HL-60/S4 (cell line): ENCODE data around the gene ABLIM2.

ENCODE experiments used
- in situ Hi-C: fragments of 300-500 bp; cut with MboI; formaldehyde crosslinking; loops from 2 replicates; pipeline ENCODE4 v1.14.3; 2022; ENCODE audit warnings: low sequenced_read_pairs

ABLIM2 gene

DNA sequence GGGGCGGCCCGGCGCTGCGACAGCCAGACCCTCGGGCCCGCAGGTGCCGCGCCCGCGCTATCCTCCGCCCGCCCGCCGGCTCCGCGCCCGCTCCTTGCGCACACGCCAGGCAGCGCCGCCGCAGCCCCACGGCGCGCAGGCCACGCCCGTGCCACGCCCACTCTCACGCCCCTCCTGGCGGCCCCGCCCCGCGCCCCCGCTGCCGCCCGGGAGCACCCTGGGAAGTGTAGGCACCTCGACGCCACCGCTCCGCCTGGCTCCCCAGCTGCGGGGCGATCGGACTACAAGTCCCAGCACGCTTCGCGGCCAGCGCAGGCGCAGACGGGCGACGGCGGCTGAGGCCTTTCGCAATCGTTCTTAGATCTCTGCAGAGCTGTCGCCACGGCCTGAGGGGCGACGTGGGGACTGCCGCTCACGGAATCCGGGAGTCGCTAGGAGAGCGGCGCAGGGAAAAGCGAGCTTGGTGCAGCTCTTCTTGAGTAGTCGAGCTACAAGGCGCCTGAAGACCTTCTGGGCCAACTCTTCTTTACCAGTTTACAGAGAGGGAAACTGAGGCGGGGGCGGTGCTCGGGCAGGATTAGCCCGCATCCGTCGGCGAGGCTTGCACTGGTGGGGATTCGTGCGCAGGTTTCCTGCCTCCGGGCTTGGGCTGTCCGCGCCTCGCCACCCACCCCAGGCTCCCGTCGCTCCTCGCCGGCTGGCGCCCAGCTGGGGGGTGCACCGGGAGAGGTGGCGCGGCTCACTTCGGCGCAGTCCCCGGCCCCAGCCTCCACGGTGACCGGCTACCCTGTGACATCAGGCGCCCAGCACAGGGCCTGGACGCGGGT is at the start of gene ABLIM2:
Gene ABLIM2, minus strand, starts transcription at position 104 of the 827 bp plus-strand sequence. CDS start 124 bp downstream, outside the sequence.
- in situ Hi-C loops, result no loop called here

DNA sequence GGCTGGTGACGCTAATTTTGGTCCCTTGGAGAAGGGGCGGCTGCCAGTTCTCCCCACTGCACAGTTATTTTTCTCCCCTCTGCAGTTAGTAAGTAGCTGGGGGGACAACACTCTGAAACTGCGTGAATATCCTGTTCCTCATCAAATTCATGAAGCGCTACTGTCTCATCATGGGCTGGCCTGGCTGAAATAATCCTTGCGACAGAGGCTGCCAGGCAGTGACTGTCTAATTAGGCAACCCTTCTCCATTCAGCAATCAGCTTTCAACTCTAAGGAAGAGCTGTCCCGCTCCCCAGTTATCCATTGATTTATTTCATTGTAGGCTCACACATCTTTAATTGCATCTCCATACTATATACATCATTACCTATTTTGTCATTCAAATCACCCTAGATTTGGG is 48.7 kb upstream of the ABLIM2 start:
- in situ Hi-C loops, result no loop called here

DNA sequence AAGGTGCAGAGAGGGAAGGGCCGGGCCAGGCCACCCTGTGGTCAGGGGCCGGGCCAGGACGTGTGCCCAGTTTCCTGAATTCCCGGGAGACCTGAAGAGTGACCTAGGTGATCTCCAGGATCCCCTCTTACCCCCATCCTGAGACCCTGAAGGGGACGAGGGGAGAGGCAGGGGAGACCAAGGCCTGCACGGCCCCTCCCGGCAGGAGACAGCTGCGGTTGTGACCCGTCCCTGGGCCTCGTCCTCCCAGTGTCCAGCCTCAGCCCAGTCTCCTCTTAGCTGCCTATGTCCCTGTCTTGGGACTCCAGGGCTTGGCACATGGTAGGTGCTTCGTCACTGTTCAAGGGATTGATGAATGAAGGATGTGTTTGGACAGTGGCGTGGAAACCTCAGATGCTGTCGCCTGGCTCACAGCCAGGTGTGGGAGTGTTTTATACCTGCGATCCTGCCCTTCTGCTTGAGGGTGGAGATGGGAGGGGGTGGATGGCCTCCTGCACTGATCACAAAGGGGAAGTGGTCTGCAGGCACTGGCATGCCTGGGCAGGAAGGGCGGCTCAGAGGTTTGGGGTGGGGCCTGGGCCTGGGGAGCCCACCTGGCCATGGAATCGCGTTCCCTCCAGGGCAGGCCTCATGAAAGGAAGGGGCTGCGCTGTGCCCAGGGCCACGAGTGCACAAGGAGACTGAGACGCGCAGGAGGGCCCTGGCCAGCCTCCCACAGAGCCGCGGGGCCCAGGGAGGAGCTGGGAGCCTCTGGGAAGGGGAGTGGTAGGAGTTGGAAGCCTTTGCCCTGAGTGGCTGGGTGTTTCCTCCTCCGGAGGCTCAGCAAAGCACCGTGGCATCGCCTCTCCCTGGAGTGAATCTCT is 47.4 kb upstream of the ABLIM2 start:
- in situ Hi-C loops, result no loop called here

DNA sequence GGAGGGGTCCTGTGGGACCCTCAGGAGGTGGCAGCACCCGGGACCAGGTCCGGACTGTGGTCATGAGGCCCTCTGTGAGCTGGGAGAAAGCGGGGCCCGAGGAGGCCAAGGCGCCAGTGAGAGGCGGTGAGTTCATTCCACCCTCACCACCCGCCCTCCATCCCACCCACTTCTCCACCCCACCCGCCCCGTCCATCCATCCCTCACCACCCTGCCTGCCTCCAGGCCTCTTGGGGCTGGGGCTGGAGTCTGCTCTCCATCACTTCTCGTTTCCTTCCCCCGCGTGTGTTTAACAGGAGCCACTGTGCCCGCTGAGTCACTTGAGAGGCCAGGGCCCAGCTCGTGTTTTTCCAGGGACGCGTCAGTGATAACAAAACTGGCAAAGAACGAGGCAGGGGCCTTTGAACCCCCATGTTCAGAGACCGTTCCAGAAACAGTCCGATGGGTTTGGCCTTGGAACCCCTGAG is 46.7 kb upstream of the ABLIM2 start:
- in situ Hi-C loops, result no loop called here

DNA sequence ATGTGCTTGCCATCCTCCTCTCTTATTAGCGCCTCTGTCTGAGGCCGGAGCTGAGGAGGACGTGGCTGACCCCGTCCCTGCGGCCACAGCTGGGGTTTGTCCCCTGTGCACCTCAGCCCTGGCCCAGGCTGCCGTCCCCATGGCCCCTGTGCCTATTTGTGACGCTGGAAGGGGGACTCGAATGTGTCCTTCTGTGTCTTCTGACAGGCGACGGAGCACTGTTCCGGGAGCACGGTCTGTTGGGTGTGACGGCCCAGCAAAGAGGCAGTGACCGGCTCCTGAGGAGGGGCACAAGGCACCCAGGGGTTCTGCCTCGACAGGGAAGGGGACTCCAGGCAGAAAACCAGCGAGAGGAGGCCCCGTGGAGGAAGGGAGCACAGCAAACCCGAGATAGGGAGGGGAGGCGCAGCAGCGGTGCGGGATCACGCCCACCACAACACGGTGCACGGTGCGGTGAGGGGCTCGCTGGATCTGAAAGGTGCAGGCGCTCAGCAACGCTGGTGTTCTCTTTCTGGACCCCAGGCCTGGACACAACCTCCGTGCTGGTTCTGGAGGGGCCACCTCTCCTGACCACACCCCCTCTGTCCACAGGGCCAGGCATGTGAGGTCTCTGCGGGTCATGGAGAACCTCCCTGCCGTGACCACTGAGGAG is 46.1 kb upstream of the ABLIM2 start:
- in situ Hi-C loops, result no loop called here

DNA sequence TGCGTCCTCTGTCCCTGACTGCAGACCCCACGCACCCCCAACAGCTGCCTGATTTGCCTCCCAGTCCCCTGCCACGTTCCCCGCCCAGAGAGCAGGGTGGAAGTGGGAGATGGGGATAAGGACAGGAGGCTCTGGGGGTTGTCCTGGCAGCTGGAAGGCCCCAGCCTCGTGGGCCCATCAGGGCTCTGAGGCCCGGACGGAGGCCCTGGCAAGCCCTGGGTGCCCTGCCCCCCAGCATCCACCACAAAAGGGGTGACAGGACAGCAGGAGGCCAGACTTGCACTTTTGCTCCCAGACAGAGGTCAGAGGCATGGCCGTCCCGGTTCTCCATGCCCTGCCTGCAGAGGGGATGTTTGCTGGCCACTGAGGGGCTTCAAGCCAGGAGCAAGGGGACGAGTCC is 45.2 kb upstream of the ABLIM2 start:
- in situ Hi-C loops, result no loop called here

DNA sequence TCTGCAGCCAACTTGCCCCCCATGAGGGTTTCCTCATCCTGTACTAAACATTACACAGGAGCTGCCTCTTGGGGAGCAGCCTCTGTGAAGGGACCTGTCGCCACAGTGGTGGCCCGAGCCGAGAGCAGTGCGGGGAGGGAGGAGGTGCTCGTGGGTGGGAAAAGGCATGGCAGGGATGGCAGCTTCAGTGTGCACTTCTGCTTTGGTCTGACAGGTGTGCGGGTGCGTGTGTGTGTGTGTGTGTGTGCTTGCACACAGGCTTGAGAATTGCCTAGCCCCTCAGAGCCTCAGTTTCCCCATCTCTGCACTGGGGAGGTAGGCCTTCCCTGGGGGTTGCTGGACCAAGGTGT is 44.4 kb upstream of the ABLIM2 start:
- in situ Hi-C loops, result no loop called here

DNA sequence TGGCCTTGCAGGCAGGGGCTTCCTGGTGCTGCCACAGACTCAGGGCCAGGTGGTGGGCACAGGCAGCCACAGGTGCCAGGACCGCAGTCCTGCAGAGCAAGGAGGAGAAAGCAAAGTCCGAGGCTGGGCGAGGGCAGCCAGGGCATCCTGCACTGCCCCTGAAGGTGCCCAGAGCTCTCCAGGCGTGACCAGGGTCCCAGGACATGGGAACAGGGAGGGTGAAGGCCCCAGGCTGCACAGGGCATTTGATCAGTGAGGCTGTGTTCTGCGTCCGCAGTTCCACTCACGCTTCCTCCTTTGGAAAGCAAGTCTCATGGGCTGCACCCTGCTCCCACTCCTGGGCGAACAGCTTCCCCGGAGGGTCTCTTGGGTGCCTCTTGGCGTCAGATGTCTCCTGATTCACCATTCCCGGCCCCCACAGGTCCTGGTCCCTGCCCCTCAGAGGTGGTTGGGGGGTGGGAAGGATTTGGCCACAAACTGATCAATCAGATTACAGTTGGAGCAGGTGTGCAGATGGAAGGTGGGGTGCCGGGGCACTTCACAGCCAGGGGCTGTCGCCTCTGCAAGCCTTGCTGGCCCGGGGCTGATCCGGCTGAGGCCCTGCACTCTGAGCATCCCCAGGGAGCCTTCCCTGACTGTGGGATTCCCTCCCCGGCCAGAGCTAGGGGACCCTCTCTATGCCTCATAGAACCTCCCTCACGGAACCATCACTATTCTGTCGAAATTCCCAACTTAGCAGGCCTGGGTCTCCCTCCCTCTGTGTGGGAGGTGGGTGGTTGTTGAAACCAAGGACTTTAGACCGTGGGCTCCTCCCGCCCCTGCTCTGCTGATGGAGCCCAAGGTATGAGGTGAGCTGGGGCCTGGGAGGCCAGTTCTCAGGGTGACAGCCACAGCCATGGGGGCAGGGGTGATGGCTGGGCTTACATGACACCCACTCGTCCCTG is 43.8 kb upstream of the ABLIM2 start:
- in situ Hi-C loops, result no loop called here

DNA sequence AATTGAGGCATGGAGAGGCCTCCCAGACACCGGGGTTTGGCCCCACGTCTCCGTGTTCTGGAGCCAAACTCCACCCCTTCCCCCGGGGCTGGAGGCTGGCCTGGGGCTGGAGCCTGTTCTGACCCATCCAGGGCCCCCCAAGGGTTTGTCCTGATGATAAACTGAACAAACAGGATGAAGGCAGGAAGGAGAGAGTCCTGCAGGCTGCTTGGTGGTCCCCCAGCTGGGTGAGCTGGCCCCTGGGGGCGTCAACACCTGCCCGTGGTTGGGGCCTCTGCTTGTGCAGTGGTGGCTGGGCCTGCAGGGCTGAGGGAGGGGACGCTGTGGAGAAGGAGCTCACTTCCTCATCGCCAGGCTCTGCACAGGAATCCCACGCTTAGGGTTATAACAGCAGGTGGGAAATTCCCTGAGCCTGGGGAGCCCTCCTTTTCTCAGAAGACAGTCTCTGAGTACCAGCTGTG is 42.7 kb upstream of the ABLIM2 start:
- in situ Hi-C loops, result no loop called here

DNA sequence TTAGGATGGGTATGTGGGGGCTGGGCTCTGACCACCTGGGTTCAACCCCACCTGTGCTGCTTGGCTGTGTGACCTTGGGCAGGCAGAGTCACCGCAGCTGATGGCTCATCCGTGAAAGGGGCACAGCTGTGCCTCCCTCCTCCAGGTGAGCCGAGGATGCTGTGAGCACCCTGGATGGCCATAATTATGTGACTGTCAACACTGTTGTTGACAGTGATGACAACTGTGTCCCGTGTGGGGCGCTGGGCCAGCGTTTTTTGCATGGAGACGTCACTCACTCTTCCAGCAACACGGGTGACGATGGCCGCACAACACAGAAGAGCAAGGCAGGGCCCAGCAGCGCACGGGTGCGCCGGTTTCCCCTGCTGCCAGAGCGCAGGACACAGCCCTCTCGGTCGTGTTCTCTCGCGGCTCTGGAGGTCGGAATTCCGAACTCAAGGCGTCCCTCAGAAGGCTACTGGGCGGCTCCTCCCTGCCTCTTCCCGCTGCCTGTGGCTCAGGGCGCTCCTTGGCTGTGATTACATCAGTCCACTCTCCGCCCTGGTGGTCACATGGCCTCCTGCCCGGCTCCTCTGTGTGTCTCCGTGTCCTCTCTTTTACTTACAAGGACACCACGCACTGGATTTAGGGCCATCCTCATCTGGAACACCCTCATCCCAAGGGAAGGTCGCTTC is 41.8 kb upstream of the ABLIM2 start:
- in situ Hi-C loops, result no loop called here

DNA sequence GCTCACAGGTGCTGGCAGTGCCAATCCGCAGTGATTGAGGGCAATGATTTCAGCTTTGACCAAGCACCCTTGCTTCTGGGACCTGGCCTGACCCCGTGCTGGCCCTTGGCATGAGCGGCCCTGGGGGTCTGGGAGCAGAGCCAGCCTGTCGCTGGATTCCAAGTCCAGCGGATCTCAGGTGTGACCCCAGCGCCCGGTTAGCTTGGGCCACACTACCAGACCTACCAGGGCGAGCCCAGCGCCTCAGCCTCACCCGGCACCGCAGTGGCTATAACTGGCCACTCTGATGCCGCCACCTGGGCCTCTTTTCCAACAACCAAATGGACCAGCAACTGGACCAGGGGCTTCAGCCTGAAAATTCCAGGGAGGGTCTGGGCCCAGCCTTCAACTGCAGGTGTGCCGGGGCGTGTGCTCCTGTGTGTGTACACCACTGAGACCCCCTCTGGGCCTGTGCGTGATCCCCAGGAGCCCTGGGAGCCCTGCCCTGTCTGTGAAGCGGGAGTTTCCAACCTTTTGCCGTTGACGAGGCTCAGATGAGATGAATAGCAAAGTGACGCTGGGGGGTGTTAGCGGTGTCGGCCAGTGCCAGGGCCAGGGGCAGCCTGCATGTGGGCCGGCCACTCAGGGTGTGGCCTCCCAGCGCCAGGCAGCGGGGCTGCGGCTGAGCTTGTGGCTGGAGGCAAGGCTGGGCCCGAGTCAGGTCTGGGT is 41.1 kb upstream of the ABLIM2 start:
- in situ Hi-C loops, result no loop called here

DNA sequence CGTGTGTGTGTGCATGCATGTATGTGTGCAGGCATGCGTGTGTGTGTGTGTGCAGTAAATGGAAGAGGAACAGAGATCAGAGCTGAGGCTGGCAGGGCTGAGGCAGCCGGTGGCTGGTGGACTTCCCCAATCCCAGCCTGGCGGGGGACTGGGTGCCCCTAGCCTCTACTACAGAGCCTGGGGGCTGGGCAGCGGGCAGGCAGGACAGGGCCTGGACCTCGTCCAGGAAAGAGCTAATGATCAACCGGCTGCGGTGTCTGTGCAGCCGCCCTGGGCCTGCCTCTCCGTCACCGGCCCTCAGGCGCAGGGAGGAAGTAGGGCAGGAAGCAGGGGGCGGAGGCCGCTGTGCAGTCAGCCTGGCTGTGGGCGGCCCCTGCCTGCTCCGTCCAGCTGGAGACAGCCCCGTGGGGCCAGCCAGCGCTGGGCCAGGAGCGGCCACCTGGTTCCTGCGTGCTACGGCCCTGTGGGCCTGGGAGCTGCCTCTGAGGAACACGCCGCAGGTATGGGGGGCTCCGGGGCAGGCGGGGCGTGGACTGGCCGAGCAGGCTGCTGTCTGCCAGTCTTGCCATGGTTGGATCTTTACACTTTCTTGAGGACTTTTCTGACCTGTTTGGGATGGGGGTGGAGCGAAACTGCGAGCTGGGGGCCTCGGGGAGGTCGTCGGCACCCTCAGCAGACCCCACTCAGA is 40.4 kb upstream of the ABLIM2 start, which contains the start of gene SH3TC1:
Gene SH3TC1, plus strand, starts transcription at position 385 of the 688 bp plus-strand sequence. CDS start 5,905 bp downstream, outside the sequence.
- in situ Hi-C loops, result no loop called here

DNA sequence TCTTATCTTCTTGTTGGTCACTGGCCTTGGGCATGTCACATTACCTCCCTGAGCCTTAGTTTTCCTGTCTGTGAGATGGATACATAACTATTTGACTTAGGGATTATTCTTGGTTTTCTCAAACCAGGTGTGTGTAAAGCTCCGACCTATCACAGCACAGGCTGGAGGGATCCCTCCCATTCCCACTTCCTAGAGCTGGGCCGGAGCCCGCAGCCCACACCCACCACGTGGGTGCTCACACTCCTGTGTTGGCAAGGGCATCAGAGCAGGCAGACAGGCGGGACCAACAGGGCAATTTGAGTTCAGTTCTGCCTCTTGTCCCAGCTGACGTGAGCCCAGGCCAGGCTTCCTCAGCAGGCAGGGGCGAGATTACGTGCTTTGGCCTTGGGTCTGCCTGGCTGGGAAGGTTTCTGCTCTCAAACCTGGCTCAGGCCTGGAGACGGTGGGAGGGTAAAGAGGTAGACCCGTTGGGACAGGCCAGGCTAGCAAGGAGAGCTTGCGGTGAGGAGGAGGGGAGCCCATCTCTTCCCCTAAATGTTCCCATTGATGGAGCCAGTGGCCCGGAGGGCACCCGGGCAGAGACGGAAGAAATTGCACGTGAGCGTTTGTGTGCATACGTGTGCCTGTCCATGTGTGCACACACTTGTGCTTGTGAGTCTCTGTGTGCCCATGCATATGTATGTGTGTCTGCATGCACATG is 39.7 kb upstream of the ABLIM2 start:
- in situ Hi-C loops, result no loop called here

DNA sequence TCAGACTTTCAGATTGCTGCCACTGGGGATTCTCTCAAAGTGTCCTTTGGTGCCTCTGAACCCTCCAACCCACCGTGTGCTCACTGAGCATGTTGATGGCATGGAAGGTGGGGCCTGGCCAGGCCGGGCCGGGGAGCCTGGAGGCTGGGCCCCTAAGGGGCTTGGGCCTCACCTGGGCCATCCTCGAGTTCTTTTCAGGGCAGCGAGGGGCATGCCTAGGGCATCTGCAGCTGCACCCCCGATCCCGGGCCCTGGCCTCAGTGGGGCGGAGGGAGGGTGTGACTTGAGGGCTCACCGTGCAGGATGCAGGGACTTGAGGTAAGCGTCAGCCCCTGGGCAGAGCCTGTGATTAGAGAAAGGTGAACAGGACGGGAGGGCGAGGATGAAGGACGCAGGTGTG is 38.9 kb upstream of the ABLIM2 start:
- in situ Hi-C loops, result no loop called here

DNA sequence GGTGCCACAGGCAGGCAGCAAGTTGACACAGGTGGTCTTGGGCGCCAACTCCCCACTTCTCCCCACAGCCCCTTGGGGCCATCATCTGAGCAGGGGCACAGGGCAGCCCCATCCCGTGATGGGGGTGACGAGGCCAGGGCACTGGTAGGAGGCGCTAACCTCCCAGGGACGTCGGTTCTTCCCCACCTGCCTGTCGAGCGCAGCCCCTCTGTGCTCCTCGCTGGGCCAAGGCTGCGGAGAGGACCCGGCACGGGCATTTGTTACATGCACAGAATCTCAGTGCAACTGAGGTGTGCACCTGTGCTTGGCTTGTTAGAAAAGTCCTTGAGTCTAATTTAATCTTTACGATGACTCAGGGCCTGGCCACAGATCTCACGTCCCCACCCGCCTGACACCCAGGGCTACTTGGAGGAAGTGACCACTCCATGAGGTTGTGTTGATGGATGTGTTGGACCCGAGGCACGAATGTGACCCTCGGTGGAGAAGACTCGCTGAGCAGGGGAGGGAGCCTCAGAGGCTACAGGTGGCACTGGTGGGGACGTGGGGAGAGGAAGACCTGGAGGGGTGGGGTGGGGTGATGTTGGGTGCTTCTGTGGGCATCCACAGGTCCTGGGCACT is 37.3 kb upstream of the ABLIM2 start:
- in situ Hi-C loops, result no loop called here

DNA sequence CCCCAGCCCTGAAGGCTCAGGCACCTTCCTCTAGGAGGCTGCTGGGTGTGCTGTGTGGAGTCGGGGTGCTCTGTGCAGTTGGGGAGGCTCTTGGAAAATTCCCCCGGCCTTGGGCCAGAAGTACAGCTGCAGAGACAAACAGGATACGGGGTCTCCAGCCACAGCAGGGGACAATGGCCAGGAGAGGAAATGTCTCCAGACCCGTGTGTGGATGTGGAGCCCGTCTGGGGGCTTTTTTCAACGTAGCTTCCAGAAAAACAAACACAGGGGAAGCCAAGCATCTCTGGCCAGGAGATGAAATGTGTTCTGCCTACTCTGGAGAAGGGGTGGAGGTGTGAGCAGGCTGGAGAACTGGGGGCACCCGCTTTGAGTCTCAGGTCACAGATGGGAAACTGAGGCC is 36.8 kb upstream of the ABLIM2 start:
- in situ Hi-C loops, result no loop called here
